Activated B cell treated with CpG ODN at 0.5 μM for 24 hours (primary cell): ENCODE data around the gene AIPL1. TPM values are rescaled to one million over a fixed set of nuclear protein-coding genes. Genes with fewer than 3 reads are reported as not detected.

Source experiments
- ATAC-seq: fragments of 200-7000 bp; cut with Tn5 transposase; one replicate; pipeline ENCODE4 v1.10.0; 2021; ENCODE audit warnings: low read depth, mild to moderate bottlenecking, moderate library complexity
- CTCF ChIA-PET: fragments of 350-600 bp; sonication (Branson Sonifier 250); formaldehyde crosslinking; loops from one replicate; lab custom pipeline; 2021; ENCODE audit warnings: antibody characterized with exemption; lab: Charles Lee
- POLR2A ChIA-PET: fragments of 350-600 bp; sonication (Branson Sonifier 250); formaldehyde crosslinking; loops from one replicate; lab custom pipeline; 2021; ENCODE audit warnings: antibody characterized with exemption; lab: Charles Lee
- DNase-seq: peaks from one replicate; pipeline ENCODE4 v3.0.0; 2022
- H3K27ac Mint-ChIP-seq: one replicate; pipeline ENCODE4 v1.8.0; 2020; ENCODE audit warnings: mixed read lengths
- H3K27me3 Mint-ChIP-seq: one replicate; pipeline ENCODE4 v1.8.0; 2021; ENCODE audit warnings: mixed read lengths
- H3K36me3 Mint-ChIP-seq: one replicate; pipeline ENCODE4 v1.8.0; 2021; ENCODE audit warnings: low read depth, mixed read lengths
- H3K4me1 Mint-ChIP-seq: one replicate; pipeline ENCODE4 v1.8.0; 2021; ENCODE audit warnings: mixed read lengths
- H3K4me3 Mint-ChIP-seq: one replicate; pipeline ENCODE4 v1.8.0; 2020; ENCODE audit warnings: mild to moderate bottlenecking, mixed read lengths
- H3K9me3 Mint-ChIP-seq: one replicate; pipeline ENCODE4 v1.8.0; 2020; ENCODE audit warnings: mixed read lengths
- intact Hi-C: fragments of 100-400 bp; cut with micrococcal nuclease; formaldehyde crosslinking; loops from one replicate; pipeline ENCODE4 v1.15.1; 2024
- total RNA-seq: library from RNA; stranded (reverse); gene quantifications from 2 replicates; pipeline ENCODE4 v1.2.3, GENCODE V29; 2022
- TF ChIP-seq, protein P1 (sequence below): fragments of 200-600 bp; IDR thresholded peaks from one replicate; pipeline ENCODE4 v1.8.0; 2022; ENCODE audit warnings: antibody characterized with exemption, mild to moderate bottlenecking

AIPL1 gene
- total RNA-seq, 1 donor from 2014 or later, result not detected

DNA sequence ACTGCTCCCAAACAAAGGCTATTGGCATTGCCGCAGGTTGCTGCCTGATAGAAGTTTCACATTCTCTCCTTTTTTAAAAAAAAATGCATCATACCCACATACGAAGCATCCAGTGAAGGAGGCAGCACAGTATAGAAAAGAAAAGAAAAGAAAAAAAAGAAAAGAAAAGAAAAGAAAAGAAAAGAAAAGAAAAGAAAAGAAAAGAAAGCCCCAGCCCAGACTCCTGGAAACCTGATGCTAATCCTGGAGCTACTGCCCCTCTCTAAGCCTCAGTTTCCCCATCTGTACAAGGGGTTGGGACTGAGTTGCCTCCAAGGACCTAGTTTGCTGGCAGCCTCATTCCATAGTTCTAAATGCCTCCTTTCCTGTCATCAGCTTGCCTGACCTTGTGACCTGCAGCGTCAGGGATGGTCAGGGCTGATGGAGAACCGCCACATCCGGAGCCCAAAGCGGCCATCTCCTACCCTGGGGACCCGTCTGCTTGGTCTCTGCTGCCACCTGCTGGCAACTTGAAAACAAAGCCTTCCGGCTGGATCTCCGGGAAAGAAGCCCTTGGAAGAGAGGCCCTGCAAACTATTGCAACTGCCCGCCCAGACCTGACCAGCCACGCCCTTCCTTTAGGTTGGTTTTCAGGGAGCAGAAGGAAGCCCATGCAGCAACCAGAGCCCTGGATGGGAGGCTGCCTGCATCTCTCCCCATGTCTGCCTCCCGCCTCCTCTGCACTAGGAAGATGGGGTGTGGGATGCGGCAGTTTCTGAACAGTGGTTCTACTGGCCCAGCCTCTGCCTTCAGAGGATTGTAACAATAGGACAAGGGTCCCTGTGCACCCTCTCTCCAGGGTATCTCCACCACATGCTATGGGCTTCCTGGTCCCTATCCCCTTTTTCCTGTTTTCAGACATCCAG is 13.0 kb downstream of the AIPL1 start:
- DNase-seq (peak; percentile 55), ATAC-seq (peak; percentile 49)
- Mint-ChIP-seq H3K9me3 (no peaks in the 10 kb centered on the region), H3K4me1 (peaks cover 2% of the 10 kb centered on the region), H3K27me3 (peaks cover 8% of the 10 kb centered on the region), H3K4me3 (no peak overlapping the region), H3K27ac (no peak overlapping the region), H3K36me3 (no peaks in the 10 kb centered on the region)
- ChIA-PET POLR2A (no interaction called here), CTCF (interaction anchor here (1.3 to 4.0 kb wide), 3 partner anchors 826 to 834 kb away, joined by 3 to 22 read pairs (median 20); no protein-coding TSS in a partner anchor)
- TF ChIP-seq, protein P1, sequence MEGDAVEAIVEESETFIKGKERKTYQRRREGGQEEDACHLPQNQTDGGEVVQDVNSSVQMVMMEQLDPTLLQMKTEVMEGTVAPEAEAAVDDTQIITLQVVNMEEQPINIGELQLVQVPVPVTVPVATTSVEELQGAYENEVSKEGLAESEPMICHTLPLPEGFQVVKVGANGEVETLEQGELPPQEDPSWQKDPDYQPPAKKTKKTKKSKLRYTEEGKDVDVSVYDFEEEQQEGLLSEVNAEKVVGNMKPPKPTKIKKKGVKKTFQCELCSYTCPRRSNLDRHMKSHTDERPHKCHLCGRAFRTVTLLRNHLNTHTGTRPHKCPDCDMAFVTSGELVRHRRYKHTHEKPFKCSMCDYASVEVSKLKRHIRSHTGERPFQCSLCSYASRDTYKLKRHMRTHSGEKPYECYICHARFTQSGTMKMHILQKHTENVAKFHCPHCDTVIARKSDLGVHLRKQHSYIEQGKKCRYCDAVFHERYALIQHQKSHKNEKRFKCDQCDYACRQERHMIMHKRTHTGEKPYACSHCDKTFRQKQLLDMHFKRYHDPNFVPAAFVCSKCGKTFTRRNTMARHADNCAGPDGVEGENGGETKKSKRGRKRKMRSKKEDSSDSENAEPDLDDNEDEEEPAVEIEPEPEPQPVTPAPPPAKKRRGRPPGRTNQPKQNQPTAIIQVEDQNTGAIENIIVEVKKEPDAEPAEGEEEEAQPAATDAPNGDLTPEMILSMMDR, result no peak
- intact Hi-C loops, result loop anchor here (1.0 to 5.0 kb wide), 3 partner anchors 715 to 835 kb away; no protein-coding TSS in a partner anchor

DNA sequence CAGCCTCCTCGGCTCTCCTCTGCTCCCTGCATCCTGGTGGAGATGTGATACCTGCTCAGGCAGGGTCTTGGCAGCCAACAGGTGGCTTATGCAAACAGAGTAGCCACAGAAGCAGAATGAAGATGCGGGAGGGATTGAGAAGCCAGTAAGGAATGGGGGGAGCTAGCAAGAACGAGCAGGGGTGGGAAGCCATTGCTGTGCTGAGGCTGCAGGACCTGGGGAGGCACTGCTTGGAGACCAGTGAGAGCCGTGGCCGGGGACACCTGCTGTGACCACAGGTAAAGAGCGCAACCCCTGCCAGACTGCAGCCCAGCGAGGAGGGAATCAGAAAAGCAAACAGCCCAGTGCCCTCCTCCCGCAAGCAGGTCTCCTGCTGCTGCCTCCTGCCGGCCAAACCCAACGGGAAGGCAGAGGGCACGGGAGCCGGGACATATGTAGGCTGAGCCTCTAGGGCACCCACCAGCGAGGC is 14.7 kb downstream of the AIPL1 start:
- DNase-seq (no peak), ATAC-seq (no peak)
- H3K9me3 Mint-ChIP-seq, result no peaks in the 10 kb centered on the region
- CTCF ChIA-PET, result interaction anchor here (4.0 kb wide), 1 partner anchor 827 kb away, joined by 20 read pairs; no protein-coding TSS in a partner anchor
- peaks cover 8% of the 10 kb centered on the region for H3K27me3 Mint-ChIP-seq
- no peak overlapping the region for H3K27ac Mint-ChIP-seq
- TF ChIP-seq, protein P1, result no peak
- intact Hi-C loops, result loop anchor here (5.0 kb wide), 1 partner anchor 713 kb away; no protein-coding TSS in a partner anchor
- peaks cover 2% of the 10 kb centered on the region for H3K4me1 Mint-ChIP-seq
- no peaks in the 10 kb centered on the region for H3K36me3 Mint-ChIP-seq
- POLR2A ChIA-PET, result no interaction called here
- no peak overlapping the region for H3K4me3 Mint-ChIP-seq

DNA sequence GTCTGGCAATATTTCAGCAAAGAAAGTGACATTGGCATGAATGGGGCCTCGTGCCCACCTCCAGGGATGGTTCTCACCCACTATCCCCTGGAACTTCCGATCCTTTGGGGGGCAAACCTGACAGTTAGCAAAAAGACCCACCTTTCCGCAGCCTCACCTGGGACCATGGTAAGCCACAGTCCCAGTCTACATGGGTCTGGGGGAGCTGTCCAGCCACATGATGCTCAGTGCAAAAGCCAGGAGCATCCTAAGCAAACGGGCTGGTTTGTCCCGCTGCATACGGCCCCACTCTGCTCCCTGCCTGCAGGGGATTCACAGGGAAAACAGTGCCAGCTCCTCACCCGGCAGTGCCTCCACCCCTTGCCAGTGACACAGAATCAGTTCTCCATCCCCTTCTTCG is 19.3 kb downstream of the AIPL1 start:
- Mint-ChIP-seq H3K4me3 (no peak overlapping the region), H3K4me1 (no peaks in the 10 kb centered on the region), H3K27ac (no peak overlapping the region), H3K36me3 (no peaks in the 10 kb centered on the region), H3K9me3 (no peaks in the 10 kb centered on the region), H3K27me3 (peaks cover 7% of the 10 kb centered on the region)
- TF ChIP-seq, protein P1, result no peak
- DNase-seq, result no peak
- intact Hi-C loops, result no loop called here
- ChIA-PET CTCF (no interaction called here), POLR2A (no interaction called here)
- ATAC-seq, result no peak

DNA sequence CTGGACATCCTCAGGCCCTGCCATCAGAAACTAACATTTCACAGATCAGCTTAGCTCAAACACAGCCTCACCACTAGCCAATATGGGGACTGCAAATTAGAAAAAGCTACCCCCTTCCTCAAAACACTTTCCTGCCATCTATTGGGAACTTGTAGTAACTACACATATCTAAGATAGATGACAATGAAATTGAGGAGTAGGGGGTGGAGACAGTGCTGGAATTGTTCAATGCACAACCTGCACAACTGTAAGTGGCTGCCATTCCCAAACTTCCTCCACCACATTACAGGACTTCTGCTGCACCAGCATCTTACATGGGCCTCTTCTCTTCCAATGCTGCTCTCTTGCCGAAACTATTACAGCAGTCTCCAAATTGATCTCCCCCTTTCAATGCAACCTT is 21.9 kb downstream of the AIPL1 start:
- ChIA-PET CTCF (interaction anchor here (0.6 to 1.1 kb wide), 3 partner anchors 13 to 826 kb away, joined by 3 to 5 read pairs (median 3); no protein-coding TSS in a partner anchor), POLR2A (no interaction called here)
- DNase-seq, result no peak
- Mint-ChIP-seq H3K4me3 (no peak overlapping the region), H3K9me3 (no peaks in the 10 kb centered on the region), H3K36me3 (no peaks in the 10 kb centered on the region), H3K27me3 (peaks cover 11% of the 10 kb centered on the region), H3K27ac (no peak overlapping the region), H3K4me1 (no peaks in the 10 kb centered on the region)
- intact Hi-C loops, result no loop called here
- TF ChIP-seq, protein P1, result no peak
- no peak for ATAC-seq

DNA sequence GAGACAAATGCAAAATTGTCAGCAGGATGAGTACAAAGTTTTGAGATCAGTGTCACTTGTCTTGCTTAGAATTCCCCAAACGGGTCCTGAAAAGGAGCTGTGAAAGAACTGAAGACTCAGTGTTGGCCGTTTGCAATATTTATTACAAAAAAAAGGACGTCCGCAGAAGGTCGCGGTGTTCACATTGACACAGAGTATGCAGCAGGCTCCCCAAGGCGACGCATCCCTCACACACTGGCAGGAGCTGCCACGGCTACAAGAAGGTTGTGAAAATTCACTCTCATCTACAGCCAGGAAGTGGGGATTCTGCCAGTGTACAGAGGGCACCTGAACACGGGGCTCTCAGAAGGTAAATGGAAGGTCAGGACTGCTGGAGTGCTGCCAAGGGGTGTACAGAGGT is 26.2 kb downstream of the AIPL1 start:
- Mint-ChIP-seq H3K4me3 (no peak overlapping the region), H3K36me3 (no peaks in the 10 kb centered on the region), H3K27me3 (peaks cover 16% of the 10 kb centered on the region), H3K27ac (no peak overlapping the region), H3K4me1 (no peaks in the 10 kb centered on the region), H3K9me3 (no peaks in the 10 kb centered on the region)
- TF ChIP-seq, protein P1, result no peak
- POLR2A ChIA-PET, result no interaction called here
- CTCF ChIA-PET, result no interaction called here
- no peak for DNase-seq
- intact Hi-C loops, result no loop called here
- ATAC-seq, result no peak
